Left kidney (tissue), 2 donors: ENCODE measurements around the gene HTR3B. TPM values are rescaled to one million over a fixed set of nuclear protein-coding genes. Genes with fewer than 3 reads are reported as not detected.
"Not testable (repeated sequence)": the region's sequence is repeated elsewhere in the genome, so short reads cannot be mapped to it uniquely, and the experiment has no call there.

Experiments
- DNase-seq: peaks from one replicate; pipeline ENCODE4 v3.0.0-alpha.2; 2013
- polyA plus RNA-seq: library from polyadenylated mRNA; unstranded; fragments of 120-200 nt; gene quantifications from one replicate; pipeline ENCODE4 v1.2.1, GENCODE V29; 2013; ENCODE audit not compliant: insufficient read length

The HTR3B gene
- polyA plus RNA-seq, 1 donor = 0.12 TPM

GRCh38 chr11:113881856-113882255, 22.7 kb upstream of the HTR3B start:
- DNase-seq = no peak

GRCh38 chr11:113884361-113884836, 20.2 kb upstream of the HTR3B start:
- DNase-seq = no peak

- DNase-seq = no peak
These were observed 18.7 kb upstream of the HTR3B start for GRCh38 chr11:113885897-113886296.

- no peak for DNase-seq
These were observed 15.7 kb upstream of the HTR3B start for GRCh38 chr11:113888848-113889247.

- no peak for DNase-seq
These were observed 10.1 kb upstream of the HTR3B start for GRCh38 chr11:113894421-113894996.

GRCh38 chr11:113895367-113896155, 9.0 kb upstream of the HTR3B start:
- no peak for DNase-seq

- no peak for DNase-seq
These were observed 8.3 kb upstream of the HTR3B start for GRCh38 chr11:113896156-113896879.

- no peak for DNase-seq
These were observed 3.5 kb upstream of the HTR3B start for GRCh38 chr11:113901141-113901540.

- DNase-seq = no peak
These were observed 1.4 kb downstream of the HTR3B start for GRCh38 chr11:113906038-113906437.

- no peak for DNase-seq
These were observed 1.9 kb downstream of the HTR3B start for GRCh38 chr11:113906516-113906915.

GRCh38 chr11:113907152-113907551, 2.6 kb downstream of the HTR3B start:
- no peak for DNase-seq

- DNase-seq = no peak
These were observed 3.1 kb downstream of the HTR3B start for GRCh38 chr11:113907681-113908080.

GRCh38 chr11:113908098-113908497, 3.5 kb downstream of the HTR3B start:
- no peak for DNase-seq

GRCh38 chr11:113911491-113911890, 6.9 kb downstream of the HTR3B start:
- DNase-seq = not testable (repeated sequence)

GRCh38 chr11:113923572-113923971, 19.0 kb downstream of the HTR3B start:
- no peak for DNase-seq

GRCh38 chr11:113926273-113927197, 21.9 kb downstream of the HTR3B start:
- DNase-seq = no peak

- DNase-seq = no peak
These were observed 23.7 kb downstream of the HTR3B start for GRCh38 chr11:113928311-113928710.

GRCh38 chr11:113932788-113933187, 28.2 kb downstream of the HTR3B start:
- DNase-seq = no peak

GRCh38 chr11:113934193-113934592, 29.6 kb downstream of the HTR3B start:
- not testable (repeated sequence) for DNase-seq

GRCh38 chr11:113934761-113935160, 30.2 kb downstream of the HTR3B start:
- DNase-seq = no peak

GRCh38 chr11:113935858-113936257, 31.3 kb downstream of the HTR3B start:
- DNase-seq = no peak

- DNase-seq = no peak
These were observed 33.3 kb downstream of the HTR3B start for GRCh38 chr11:113937918-113938317.
